Stimulated activated CD8-positive, alpha-beta memory T cell treated with anti-CD3 and anti-CD28 coated beads, Interleukin-12 subunit alpha, Interleukin-12 subunit beta, amount 100 ng/mL, for 4 hours (primary cell): ENCODE measurements around the gene NLGN1.
"Not testable (repeated sequence)": the region's sequence is repeated elsewhere in the genome, so short reads cannot be mapped to it uniquely, and the experiment has no call there.

Experiments
- DNase-seq: peaks from one replicate; pipeline ENCODE4 v3.0.0-alpha.2; 2020; ENCODE audit warnings: low read depth

NLGN1 gene

GRCh38 chr3:173397161-173398110 lies at the start of gene NLGN1:
Gene NLGN1 (plus strand): TSS chr3:173397744.
- DNase-seq, result no peak

GRCh38 chr3:173351886-173352285 lies 45.7 kb upstream of the NLGN1 start:
- no peak for DNase-seq

GRCh38 chr3:173353137-173353536 lies 44.4 kb upstream of the NLGN1 start:
- not testable (repeated sequence) for DNase-seq

GRCh38 chr3:173354124-173354523 lies 43.4 kb upstream of the NLGN1 start:
- DNase-seq, result no peak

- no peak for DNase-seq
Observed at GRCh38 chr3:173371848-173372487, 25.6 kb upstream of the NLGN1 start.

- DNase-seq, result no peak
Observed at GRCh38 chr3:173380681-173381080, 16.9 kb upstream of the NLGN1 start.

- not testable (repeated sequence) for DNase-seq
Observed at GRCh38 chr3:173381936-173382335, 15.6 kb upstream of the NLGN1 start.

GRCh38 chr3:173395073-173395411 lies 2.5 kb upstream of the NLGN1 start:
- no peak for DNase-seq

- peak; percentile 15 for DNase-seq
Observed at GRCh38 chr3:173395412-173396181, 1.9 kb upstream of the NLGN1 start.

GRCh38 chr3:173396191-173397041 lies 1.1 kb upstream of the NLGN1 start:
- no peak for DNase-seq

- DNase-seq, result no peak
Observed at GRCh38 chr3:173398111-173398479, 551 bp downstream of the NLGN1 start.

GRCh38 chr3:173399044-173399443 lies 1.5 kb downstream of the NLGN1 start:
- no peak for DNase-seq

GRCh38 chr3:173401369-173401768 lies 3.8 kb downstream of the NLGN1 start:
- DNase-seq, result no peak

GRCh38 chr3:173402656-173403055 lies 5.1 kb downstream of the NLGN1 start:
- DNase-seq, result no peak

- DNase-seq, result no peak
Observed at GRCh38 chr3:173403376-173403775, 5.8 kb downstream of the NLGN1 start.

GRCh38 chr3:173404156-173404555 lies 6.6 kb downstream of the NLGN1 start:
- DNase-seq, result no peak

- DNase-seq, result no peak
Observed at GRCh38 chr3:173410436-173410835, 12.9 kb downstream of the NLGN1 start.

- DNase-seq, result no peak
Observed at GRCh38 chr3:173410849-173411248, 13.3 kb downstream of the NLGN1 start.

- no peak for DNase-seq
Observed at GRCh38 chr3:173411375-173411973, 13.9 kb downstream of the NLGN1 start.

- no peak for DNase-seq
Observed at GRCh38 chr3:173416070-173416469, 18.5 kb downstream of the NLGN1 start.

- no peak for DNase-seq
Observed at GRCh38 chr3:173429076-173429475, 31.5 kb downstream of the NLGN1 start.
